Fibroblast of mammary gland (primary cell): Measurements from ENCODE around the gene MTERF2.
"Not testable (repeated sequence)": the region's sequence is repeated elsewhere in the genome, so short reads cannot be mapped to it uniquely, and the experiment has no call there.

Source experiments
- DNase-seq: peaks from one replicate; pipeline ENCODE4 v3.0.0-alpha.2; 2010; ENCODE audit warnings: low read depth
- H3K4me3 ChIP-seq: 2 replicates; pipeline ENCODE4 v1.5.1; 2011; ENCODE audit warnings: low read depth, mild to moderate bottlenecking, low read length, moderate library complexity; ENCODE audit not compliant: control insufficient read depth
- CTCF ChIP-seq: conservative IDR thresholded peaks from 2 replicates; pipeline ENCODE4 v1.5.1; 2011; ENCODE audit warnings: low read depth, low read length, inconsistent platforms; ENCODE audit not compliant: control insufficient read depth, insufficient read depth

Gene MTERF2

GRCh38 chr12:107027636-107028053 lies 40.7 kb upstream of the MTERF2 start:
- TF ChIP-seq CTCF = no peak
- peak; percentile 94 for DNase-seq

GRCh38 chr12:107026806-107027635 lies 40.1 kb upstream of the MTERF2 start:
- no peak overlapping the region for H3K4me3 ChIP-seq
- no peak for DNase-seq
- no peak for TF ChIP-seq CTCF

More at GRCh38 chr12:107027636-107028053, 40.7 kb upstream of the MTERF2 start:
- H3K4me3 ChIP-seq = no peak overlapping the region

GRCh38 chr12:107026356-107026755 lies 39.4 kb upstream of the MTERF2 start:
- not testable (repeated sequence) for H3K4me3 ChIP-seq, DNase-seq

- no peak for DNase-seq
- no peak overlapping the region for H3K4me3 ChIP-seq
- TF ChIP-seq CTCF = no peak
Measured at GRCh38 chr12:107025671-107026070, 38.7 kb upstream of the MTERF2 start.

- DNase-seq = no peak
Measured at GRCh38 chr12:107019546-107019945, 32.6 kb upstream of the MTERF2 start.

GRCh38 chr12:107017042-107017441 lies 30.1 kb upstream of the MTERF2 start:
- TF ChIP-seq CTCF = no peak
- no peak overlapping the region for H3K4me3 ChIP-seq
- DNase-seq = no peak

More at GRCh38 chr12:107019546-107019945, 32.6 kb upstream of the MTERF2 start:
- TF ChIP-seq CTCF = no peak
- H3K4me3 ChIP-seq = no peak overlapping the region

- no peak overlapping the region for H3K4me3 ChIP-seq
- no peak for DNase-seq
- TF ChIP-seq CTCF = no peak
Measured at GRCh38 chr12:107014055-107014454, 27.1 kb upstream of the MTERF2 start.
